ENCODE results near the gene AKAP6. TPM values are rescaled to one million over a fixed set of nuclear protein-coding genes. Genes with fewer than 3 reads are reported as not detected.

The AKAP6 gene
- total and polyA plus RNA-seq, 10 of the 15 experiments (the other 5 are each of a cell fraction or from before 2014, with no cell fraction given), result 0.35 to 5.9 (median 2.2) TPM

DNA sequence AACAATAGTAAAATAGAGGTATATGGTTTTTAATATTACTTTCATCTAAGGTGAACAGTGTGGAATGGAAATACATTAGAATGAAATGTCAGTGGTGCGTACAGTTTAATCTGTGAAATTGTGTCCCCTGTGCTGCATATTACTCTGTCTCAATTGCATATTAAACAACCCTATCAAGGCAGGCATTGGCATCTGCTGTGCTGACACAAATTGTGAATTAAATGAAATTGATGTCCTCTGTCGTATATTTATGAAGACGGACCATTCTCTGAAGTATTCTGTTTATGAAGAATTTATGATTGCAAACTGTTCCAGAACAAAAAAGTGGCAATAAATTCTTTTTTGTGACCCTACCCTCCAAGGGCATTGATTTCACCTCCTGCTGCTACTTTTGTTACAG, 405.2 kb downstream of the AKAP6 start:
- Histone ChIP-seq H3K9me3 (replicated peaks; ENCODE audit: control insufficient read depth, insufficient read depth, low read length) (no peaks in the 10 kb centered on the region), H4K20me1 (ENCODE audit: control insufficient read depth, insufficient read depth) (no peaks in the 10 kb centered on the region), H3K4me3 (no peak overlapping the region), H3K4me1 (ENCODE audit: control insufficient read depth, insufficient read depth, low read length) (no peaks in the 10 kb centered on the region), H3K36me3 (ENCODE audit: control insufficient read depth in 2 of 2, insufficient read depth in 2 of 2, low read length in 1 of 2) (no peaks in the 10 kb centered on the region), H3K27ac (ENCODE audit: control insufficient read depth, insufficient read depth) (no peak overlapping the region), H3K4me2 (ENCODE audit: control insufficient read depth, insufficient read depth) (no peak overlapping the region), H3K79me2 (ENCODE audit: control insufficient read depth, insufficient read depth, low read length) (no peaks in the 10 kb centered on the region), H3K9ac (ENCODE audit: control insufficient read depth, insufficient read depth, low read length) (no peak overlapping the region), H3K27me3 (replicated peaks in 1 of 2; ENCODE audit: control insufficient read depth in 2 of 2, insufficient read depth in 2 of 2, low read length in 1 of 2) (no peaks in the 10 kb centered on the region), H2AFZ (ENCODE audit: control insufficient read depth, low read depth, low read length) (no peak overlapping the region)
- DNase-seq (ENCODE audit: low read depth, low spot score) (no peak), FAIRE-seq (no peak), ATAC-seq (no peak)
- ChIA-PET RAD21 (ENCODE audit: unreplicated experiment) (no interaction called here), POLR2A (no interaction called here), CTCF (no interaction called here), SMC1A (ENCODE audit: uncharacterized antibody, unreplicated experiment) (no interaction called here)
- TF ChIP-seq, protein P1, sequence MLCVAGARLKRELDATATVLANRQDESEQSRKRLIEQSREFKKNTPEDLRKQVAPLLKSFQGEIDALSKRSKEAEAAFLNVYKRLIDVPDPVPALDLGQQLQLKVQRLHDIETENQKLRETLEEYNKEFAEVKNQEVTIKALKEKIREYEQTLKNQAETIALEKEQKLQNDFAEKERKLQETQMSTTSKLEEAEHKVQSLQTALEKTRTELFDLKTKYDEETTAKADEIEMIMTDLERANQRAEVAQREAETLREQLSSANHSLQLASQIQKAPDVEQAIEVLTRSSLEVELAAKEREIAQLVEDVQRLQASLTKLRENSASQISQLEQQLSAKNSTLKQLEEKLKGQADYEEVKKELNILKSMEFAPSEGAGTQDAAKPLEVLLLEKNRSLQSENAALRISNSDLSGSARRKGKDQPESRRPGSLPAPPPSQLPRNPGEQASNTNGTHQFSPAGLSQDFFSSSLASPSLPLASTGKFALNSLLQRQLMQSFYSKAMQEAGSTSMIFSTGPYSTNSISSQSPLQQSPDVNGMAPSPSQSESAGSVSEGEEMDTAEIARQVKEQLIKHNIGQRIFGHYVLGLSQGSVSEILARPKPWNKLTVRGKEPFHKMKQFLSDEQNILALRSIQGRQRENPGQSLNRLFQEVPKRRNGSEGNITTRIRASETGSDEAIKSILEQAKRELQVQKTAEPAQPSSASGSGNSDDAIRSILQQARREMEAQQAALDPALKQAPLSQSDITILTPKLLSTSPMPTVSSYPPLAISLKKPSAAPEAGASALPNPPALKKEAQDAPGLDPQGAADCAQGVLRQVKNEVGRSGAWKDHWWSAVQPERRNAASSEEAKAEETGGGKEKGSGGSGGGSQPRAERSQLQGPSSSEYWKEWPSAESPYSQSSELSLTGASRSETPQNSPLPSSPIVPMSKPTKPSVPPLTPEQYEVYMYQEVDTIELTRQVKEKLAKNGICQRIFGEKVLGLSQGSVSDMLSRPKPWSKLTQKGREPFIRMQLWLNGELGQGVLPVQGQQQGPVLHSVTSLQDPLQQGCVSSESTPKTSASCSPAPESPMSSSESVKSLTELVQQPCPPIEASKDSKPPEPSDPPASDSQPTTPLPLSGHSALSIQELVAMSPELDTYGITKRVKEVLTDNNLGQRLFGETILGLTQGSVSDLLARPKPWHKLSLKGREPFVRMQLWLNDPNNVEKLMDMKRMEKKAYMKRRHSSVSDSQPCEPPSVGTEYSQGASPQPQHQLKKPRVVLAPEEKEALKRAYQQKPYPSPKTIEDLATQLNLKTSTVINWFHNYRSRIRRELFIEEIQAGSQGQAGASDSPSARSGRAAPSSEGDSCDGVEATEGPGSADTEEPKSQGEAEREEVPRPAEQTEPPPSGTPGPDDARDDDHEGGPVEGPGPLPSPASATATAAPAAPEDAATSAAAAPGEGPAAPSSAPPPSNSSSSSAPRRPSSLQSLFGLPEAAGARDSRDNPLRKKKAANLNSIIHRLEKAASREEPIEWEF (IDR thresholded peaks at IDR 0.05; ENCODE audit: insufficient replicate concordance, low read depth, low read length), result no peak
- TF ChIP-seq TBL1XR1 (IDR thresholded peaks at IDR 0.05; ENCODE audit: low read depth, low read length) (no peak), RBBP5 (conservative IDR thresholded peaks at IDR 0.05) (no peak), NFIC (IDR thresholded peaks at IDR 0.05; ENCODE audit: low read depth, low read length) (no peak), CBFB (IDR thresholded peaks at IDR 0.05; ENCODE audit: low read depth) (no peak), SIN3A (IDR thresholded peaks at IDR 0.05; ENCODE audit: low read depth, low read length) (no peak), SUPT20H (IDR thresholded peaks at IDR 0.05; ENCODE audit: borderline replicate concordance, control insufficient read depth, low read depth, low read length) (no peak), ESRRA (IDR thresholded peaks at IDR 0.05; ENCODE audit: low read length) (no peak)
- TF ChIP-seq, protein P2, sequence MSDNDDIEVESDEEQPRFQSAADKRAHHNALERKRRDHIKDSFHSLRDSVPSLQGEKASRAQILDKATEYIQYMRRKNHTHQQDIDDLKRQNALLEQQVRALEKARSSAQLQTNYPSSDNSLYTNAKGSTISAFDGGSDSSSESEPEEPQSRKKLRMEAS (IDR thresholded peaks at IDR 0.05; ENCODE audit: low read depth, low read length), result no peak
- no TSS peak for BruUV-seq (replicated peaks)
- in situ Hi-C loops (cut with MboI), result no loop called here
- intact Hi-C loops (cut with micrococcal nuclease; ENCODE audit: unreplicated experiment), result no loop called here
- WGBS (ENCODE audit: insufficient coverage, insufficient replicate concordance, low lambda C conversion rate, missing lambda C conversion rate), result 73% methylated on average over 3 of the region's 3 CpGs
